GM20000 (cell line): ENCODE data around the gene SLC24A3.

ENCODE experiments used
- DNase-seq: peaks from one replicate; pipeline ENCODE4 v3.0.0; 2012; ENCODE audit warnings: low spot score
- CTCF ChIP-seq: IDR thresholded peaks from 2 replicates; pipeline ENCODE4 v1.5.1; 2012; ENCODE audit warnings: mild to moderate bottlenecking, control low read depth; ENCODE audit errors: extremely low read depth, missing control alignments

Gene SLC24A3

GRCh38 chr20:19384940-19385339 lies 172.5 kb downstream of the SLC24A3 start:
- DNase-seq: no peak
- no peak for TF ChIP-seq CTCF

- TF ChIP-seq CTCF: no peak
- DNase-seq: no peak
Observed at GRCh38 chr20:19387251-19387650, 174.8 kb downstream of the SLC24A3 start.

GRCh38 chr20:19392344-19393130 lies 180.1 kb downstream of the SLC24A3 start:
- DNase-seq: no peak
- TF ChIP-seq CTCF: no peak

- no peak for TF ChIP-seq CTCF
- no peak for DNase-seq
Observed at GRCh38 chr20:19396460-19397081, 184.1 kb downstream of the SLC24A3 start.

GRCh38 chr20:19397226-19397625 lies 184.8 kb downstream of the SLC24A3 start:
- no peak for TF ChIP-seq CTCF
- DNase-seq: no peak

- TF ChIP-seq CTCF: no peak
- DNase-seq: no peak
Observed at GRCh38 chr20:19397666-19398065, 185.2 kb downstream of the SLC24A3 start.

GRCh38 chr20:19401096-19401495 lies 188.7 kb downstream of the SLC24A3 start:
- no peak for DNase-seq
- no peak for TF ChIP-seq CTCF
